Endothelial cell of hepatic sinusoid (primary cell): ENCODE measurements around the gene SCG5.

Source experiments
- in situ Hi-C: cut with HindIII; loops from 2 replicates; pipeline ENCODE4 v1.10.0; 2017; ENCODE audit warnings: low sequenced_read_pairs

SCG5 gene

GRCh38 chr15:32690941-32691688 is 49.6 kb downstream of the SCG5 start:
- in situ Hi-C loops: no loop called here

DNA sequence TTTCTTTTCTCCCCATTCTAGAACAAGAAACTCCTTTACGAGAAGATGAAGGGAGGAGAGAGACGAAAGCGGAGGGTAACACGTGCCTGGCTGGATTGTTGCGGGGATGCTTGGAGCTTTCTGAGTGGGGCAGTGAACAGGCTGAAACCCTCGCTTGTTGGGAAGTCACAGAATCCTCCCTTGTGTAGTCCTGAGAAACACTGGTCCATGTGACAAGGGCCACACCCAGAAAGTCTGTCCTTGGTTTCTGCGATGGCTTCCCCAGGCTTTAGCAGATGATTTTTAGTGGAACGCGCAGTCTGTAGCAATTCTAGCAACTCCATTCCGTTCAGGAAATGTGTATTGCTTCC is 50.2 kb downstream of the SCG5 start:
- in situ Hi-C loops: no loop called here

- in situ Hi-C loops: no loop called here
These were observed 50.8 kb downstream of the SCG5 start for GRCh38 chr15:32692286-32692685.

- in situ Hi-C loops: no loop called here
These were observed 52.9 kb downstream of the SCG5 start for GRCh38 chr15:32694222-32694983.

GRCh38 chr15:32698773-32699390 is 57.4 kb downstream of the SCG5 start:
- in situ Hi-C loops: no loop called here

GRCh38 chr15:32700501-32701150 is 59.1 kb downstream of the SCG5 start:
- in situ Hi-C loops: no loop called here

DNA sequence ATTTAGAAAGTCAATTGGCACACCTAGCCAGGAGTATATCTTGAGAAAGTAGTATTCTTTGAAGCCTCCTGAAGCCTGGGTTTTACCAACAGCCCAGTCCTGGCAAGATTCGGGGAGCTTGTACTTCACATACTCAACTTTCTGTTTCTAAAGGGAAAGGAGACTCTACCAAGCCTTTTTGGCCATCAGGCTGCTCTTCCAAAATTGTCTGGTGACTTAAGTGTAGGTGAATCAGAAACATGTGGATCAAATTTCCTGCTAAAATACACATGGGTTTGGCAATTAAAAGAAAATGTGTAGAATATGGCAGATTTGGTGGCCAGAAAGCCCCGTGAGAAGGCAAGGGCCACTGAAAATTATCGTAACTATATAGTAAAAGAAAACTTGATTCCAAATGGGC is 60.4 kb downstream of the SCG5 start:
- in situ Hi-C loops: no loop called here

DNA sequence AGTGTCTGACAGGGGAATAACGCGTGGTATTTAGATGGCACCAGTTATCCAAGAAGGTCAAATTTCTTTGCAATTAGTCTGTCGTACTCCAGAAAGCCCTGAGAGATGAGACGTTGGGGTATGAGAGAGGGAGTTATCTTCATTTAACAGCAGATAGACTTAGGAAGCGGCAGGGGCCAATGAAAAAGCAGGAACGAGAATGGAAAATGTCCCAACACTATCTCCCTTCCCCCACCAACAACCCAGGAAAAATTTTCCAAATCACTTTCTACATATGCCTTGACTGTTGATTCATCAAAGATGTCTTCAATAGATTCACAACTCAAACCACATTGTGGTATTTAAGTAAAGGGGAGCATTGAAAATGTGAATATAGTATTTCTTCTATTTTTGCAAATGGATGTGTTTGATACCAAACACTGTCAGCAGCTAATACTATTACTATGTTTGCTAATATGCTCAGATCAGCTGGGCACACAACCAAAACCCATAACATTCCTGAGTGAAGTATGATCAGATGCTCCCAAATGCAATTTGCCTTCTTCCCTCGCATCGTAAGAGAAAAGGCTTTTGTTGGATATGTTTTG is 63.0 kb downstream of the SCG5 start:
- in situ Hi-C loops: no loop called here

DNA sequence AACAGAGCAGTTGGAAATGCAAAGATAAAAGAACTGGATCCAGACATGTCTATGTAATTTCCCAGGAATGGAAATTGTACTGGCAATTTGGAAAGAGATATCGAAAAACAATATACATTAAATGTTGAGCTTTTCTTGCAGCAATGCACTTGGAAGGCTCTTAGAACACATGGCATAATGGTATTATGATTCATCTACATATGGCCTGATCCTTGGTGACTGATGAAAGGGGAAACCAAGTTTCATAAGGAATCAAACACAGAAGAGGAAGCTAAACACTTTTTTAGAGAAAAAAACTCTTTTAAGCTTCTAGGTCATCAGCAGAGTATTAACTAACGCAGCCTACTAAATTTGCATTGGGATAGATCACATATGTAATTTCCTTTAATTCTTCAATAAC is 63.9 kb downstream of the SCG5 start:
- in situ Hi-C loops: loop anchor here (5.0 kb wide), 1 partner anchor 38 kb away; no protein-coding TSS in a partner anchor

- in situ Hi-C loops: loop anchor here (5.0 kb wide), 1 partner anchor 39 kb away; no protein-coding TSS in a partner anchor
These were observed 65.2 kb downstream of the SCG5 start for GRCh38 chr15:32706704-32707103.

GRCh38 chr15:32707436-32707835 is 65.9 kb downstream of the SCG5 start:
- in situ Hi-C loops: loop anchor here (5.0 kb wide), 1 partner anchor 40 kb away; no protein-coding TSS in a partner anchor

- in situ Hi-C loops: loop anchor here (5.0 kb wide), 1 partner anchor 42 kb away; no protein-coding TSS in a partner anchor
These were observed 68.0 kb downstream of the SCG5 start for GRCh38 chr15:32709295-32710033.

DNA sequence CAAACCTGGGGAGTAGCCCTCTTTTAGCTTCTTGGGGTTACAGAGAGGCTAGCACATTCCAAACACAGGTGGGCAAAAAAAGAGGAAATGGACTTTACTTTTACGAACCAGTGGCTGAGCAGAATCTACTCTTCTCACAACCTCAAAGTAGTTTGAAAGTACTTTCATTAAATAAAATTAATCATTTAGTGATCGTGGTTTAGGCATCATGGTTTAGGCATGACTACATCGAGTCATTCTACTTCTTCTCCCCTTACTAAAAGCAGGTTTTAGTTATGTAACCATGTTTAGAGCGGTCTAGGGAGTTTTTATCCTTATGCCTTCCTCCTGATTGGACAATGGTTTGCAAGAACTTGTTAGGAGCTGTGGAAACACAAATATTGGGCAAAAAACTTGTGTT is 73.8 kb downstream of the SCG5 start:
- in situ Hi-C loops: no loop called here

GRCh38 chr15:32716216-32716914 is 74.9 kb downstream of the SCG5 start:
- in situ Hi-C loops: no loop called here

DNA sequence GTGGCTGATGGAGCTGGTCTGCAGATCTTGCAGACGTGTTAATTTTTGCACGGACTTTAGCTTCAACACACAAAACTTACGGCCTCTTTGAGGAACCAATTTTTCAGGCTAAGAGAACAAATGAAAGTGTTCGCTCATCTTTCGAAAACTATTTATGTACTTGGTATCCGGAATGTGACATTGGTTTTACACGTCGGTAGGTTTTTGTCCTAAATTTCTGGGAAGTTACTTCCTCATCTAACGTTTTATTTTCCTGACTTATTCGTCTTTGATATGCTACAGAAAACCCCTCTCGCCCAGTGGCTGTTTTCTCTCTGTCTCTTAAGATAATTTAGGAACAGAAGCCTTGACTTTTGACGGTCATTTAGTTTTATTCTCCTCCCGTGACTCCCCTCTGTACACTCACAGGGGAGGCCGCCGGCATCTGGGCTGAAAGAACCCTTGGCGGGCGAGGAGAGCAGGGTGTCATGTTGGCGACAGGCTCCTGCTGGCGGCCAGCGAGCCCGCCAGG is 75.5 kb downstream of the SCG5 start:
- in situ Hi-C loops: no loop called here

DNA sequence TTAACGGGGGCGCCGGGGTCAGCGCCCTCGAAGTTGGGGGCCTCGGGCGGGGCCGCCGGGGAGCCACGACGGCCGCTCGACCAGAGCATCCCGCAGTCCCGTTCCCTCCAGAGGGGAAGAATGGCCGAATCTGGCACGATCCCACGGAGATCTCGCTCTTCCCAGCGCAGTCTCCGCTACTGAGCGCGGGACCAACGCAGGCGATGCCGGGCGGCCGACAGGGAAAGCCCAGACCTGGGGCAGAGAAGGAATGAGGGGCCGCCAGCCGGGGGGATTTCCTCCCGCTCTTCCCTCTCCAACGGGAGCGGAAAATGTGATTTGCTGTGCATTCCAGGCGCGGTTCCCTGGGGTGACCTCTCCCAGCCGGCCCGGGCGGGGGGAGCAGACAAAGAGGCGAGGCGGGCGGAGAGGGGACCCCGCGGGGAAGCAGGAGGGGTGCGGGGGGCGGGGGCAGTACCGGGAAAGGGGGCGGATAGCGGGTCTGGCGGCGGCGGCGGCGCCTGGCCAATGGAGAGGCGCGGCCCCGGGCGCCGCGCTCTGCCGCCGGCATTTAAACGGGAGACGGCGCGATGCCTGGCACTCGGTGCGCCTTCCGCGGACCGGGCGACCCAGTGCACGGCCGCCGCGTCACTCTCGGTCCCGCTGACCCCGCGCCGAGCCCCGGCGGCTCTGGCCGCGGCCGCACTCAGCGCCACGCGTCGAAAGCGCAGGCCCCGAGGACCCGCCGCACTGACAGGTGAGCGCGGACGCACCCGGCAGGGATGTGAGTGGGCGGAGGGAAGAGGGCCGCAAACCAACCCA is 76.1 kb downstream of the SCG5 start, which contains the start of gene GREM1:
Gene GREM1 (plus strand): TSS at position 579 of the 801 bp plus-strand sequence. CDS start 12,687 bp downstream, outside the sequence.
- in situ Hi-C loops: no loop called here

- in situ Hi-C loops: no loop called here
These were observed 76.8 kb downstream of the SCG5 start for GRCh38 chr15:32718227-32718820.
